Aorta (tissue), 5 donors: Measurements from ENCODE around the gene LENG9. TPM values are rescaled to one million over a fixed set of nuclear protein-coding genes. Genes with fewer than 3 reads are reported as not detected.

ENCODE experiments used
- ATAC-seq: fragments of 200-7000 bp; cut with Tn5 transposase; one replicate; pipeline ENCODE4 v1.9.1; 2022; ENCODE audit warnings: moderate library complexity; ENCODE audit not compliant: low FRiP score
- DNase-seq, 2 donors: peaks; one replicate each; pipeline ENCODE4 v3.0.0-alpha.2; 2020
- H3K27ac ChIP-seq, 2 donors: one replicate each; pipeline ENCODE4 v1.5.1; 2013; ENCODE audit warnings: low read length in 2 of 2, mild to moderate bottlenecking in 2 of 2, moderate library complexity in 2 of 2, control low read depth in 1 of 2, inconsistent platforms in 1 of 2, low read depth in 1 of 2
- H3K27me3 ChIP-seq, 2 donors: one replicate each; pipeline ENCODE4 v1.6.1; 2013; ENCODE audit warnings: control low read depth in 1 of 2, low read length in 1 of 2, mild to moderate bottlenecking in 1 of 2, moderate library complexity in 1 of 2; ENCODE audit not compliant: insufficient read depth in 2 of 2, control insufficient read depth in 1 of 2
- H3K36me3 ChIP-seq, 2 donors: one replicate each; pipeline ENCODE4 v1.6.1; 2013; ENCODE audit warnings: control low read depth in 1 of 2, low read length in 1 of 2, mild to moderate bottlenecking in 1 of 2; ENCODE audit not compliant: insufficient read depth in 2 of 2, control insufficient read depth in 1 of 2
- H3K4me1 ChIP-seq, 2 donors: one replicate each; pipeline ENCODE4 v1.6.1; 2013; ENCODE audit warnings: low read length in 2 of 2, control low read depth in 1 of 2, mild to moderate bottlenecking in 1 of 2, moderate library complexity in 1 of 2; ENCODE audit not compliant: insufficient read depth in 2 of 2, control insufficient read depth in 1 of 2
- H3K4me3 ChIP-seq, 2 donors: one replicate each; pipeline ENCODE4 v1.5.1; 2013; ENCODE audit warnings: low read length in 2 of 2, control low read depth in 1 of 2, mild to moderate bottlenecking in 1 of 2
- H3K9me3 ChIP-seq: one replicate; pipeline ENCODE4 v1.6.1; 2013; ENCODE audit warnings: mild to moderate bottlenecking, low read length; ENCODE audit not compliant: control insufficient read depth
- WGBS, 2 donors: extraction: QIAGEN DNeasy Blood & Tissue Kit; methylation state at CpG; one replicate each; pipeline ENCODE4 v1.1.7; 2013; 5-methylcytosine and 5-hydroxymethylcytosine counted together
- intact Hi-C, 2 donors: fragments of 100-400 bp; cut with DNase I; formaldehyde crosslinking; loops; one replicate each; pipeline versions ENCODE4 v1.14.2 to v1.15.0; 2022
- polyA plus RNA-seq, 2 donors: library from polyadenylated mRNA; stranded (reverse); fragments of 200-250 nt; gene quantifications; one replicate each; pipeline ENCODE4 v1.2.3, GENCODE V29; 2013
- total RNA-seq, 2 donors: library from RNA; stranded (reverse); fragmentation: NEBNext Ultra II Directional; extraction: Animal tissue kit (Norgen Biotek cat#: 25700); gene quantifications; one replicate each; pipeline ENCODE4 v1.2.1, GENCODE V29; 2021
- donor health status: healthy with polysubstance abuse.
- donor health status: Bipolar disorder and iron deficiency.
- donor health status: DM: no; HTN: no; CAD: no.
- donor health status: DM: no; HTN: no; CAD: no.
- donor health status: DM: yes; HTN: yes; CAD: no.

Gene LENG9
- total and polyA plus RNA-seq, 4 donors = 2.1 to 7.4 (median 6.0) TPM

GRCh38 chr19:54458648-54459281 lies 4.8 kb downstream of the LENG9 start:
- peak; percentile 45 to 78 for DNase-seq
- no peaks in the 10 kb centered on the region for H3K9me3 ChIP-seq
- H3K4me1 ChIP-seq = no peaks in the 10 kb centered on the region
- peaks cover 3 to 39% of the 10 kb centered on the region in 2 donors for H3K36me3 ChIP-seq
- H3K4me3 ChIP-seq = no peak overlapping the region
- no peaks in the 10 kb centered on the region for H3K27me3 ChIP-seq
- 79 to 81% methylated on average over 11 of the region's 11 CpGs for WGBS, 2 donors
- ATAC-seq = no peak
- intact Hi-C loops = loop anchor here in 1 of 2 donors (10.0 kb wide), 1 partner anchor 304 kb away; the partner anchor contains the start of gene LENG1
- no peak overlapping the region for H3K27ac ChIP-seq

DNA sequence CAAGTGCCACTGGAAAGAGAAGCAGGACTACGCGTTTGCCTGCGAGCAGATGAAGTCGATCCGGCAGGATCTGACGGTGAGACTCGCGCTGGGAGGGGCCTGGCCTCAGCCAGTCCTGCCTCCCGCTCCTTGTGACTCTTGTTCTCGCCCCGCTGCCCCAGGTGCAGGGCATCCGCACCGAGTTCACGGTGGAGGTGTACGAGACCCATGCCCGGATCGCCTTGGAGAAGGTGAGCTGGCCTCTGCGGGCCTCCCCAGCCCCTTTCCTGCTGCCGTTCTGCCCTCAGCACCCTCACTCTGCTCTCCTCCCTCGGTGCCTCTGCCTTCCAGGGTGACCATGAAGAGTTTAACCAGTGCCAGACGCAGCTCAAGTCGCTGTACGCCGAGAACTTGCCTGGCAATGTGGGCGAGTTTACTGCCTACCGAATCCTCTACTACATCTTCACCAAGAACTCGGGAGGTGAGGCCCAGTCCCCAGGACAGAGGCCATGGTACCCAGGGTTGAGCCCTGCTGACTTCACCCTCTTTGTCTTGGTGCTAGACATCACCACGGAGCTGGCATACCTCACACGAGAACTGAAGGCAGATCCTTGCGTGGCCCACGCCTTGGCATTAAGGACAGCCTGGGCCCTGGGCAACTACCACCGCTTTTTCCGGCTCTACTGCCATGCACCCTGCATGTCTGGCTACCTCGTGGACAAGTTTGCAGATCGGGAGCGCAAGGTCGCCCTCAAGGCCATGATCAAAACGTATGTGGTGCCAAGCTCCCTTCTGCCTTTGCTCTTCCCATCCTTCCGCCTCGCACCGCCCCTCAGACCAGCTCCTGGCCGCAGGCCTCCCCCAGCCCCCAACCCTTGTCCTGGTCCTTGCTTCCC lies 5.6 kb downstream of the LENG9 start:
- H3K36me3 ChIP-seq = peaks cover 6 to 41% of the 10 kb centered on the region in 2 donors
- H3K9me3 ChIP-seq = no peaks in the 10 kb centered on the region
- intact Hi-C loops = loop anchor here in 1 of 2 donors (10.0 kb wide), 1 partner anchor 303 kb away; the partner anchor contains the start of gene LENG1
- no peaks in the 10 kb centered on the region for H3K27me3 ChIP-seq
- H3K27ac ChIP-seq = no peak overlapping the region
- no peak overlapping the region for H3K4me3 ChIP-seq
- 88 to 89% methylated on average over 42 of the region's 42 CpGs for WGBS, 2 donors
- H3K4me1 ChIP-seq = no peaks in the 10 kb centered on the region
- ATAC-seq (no peak), DNase-seq (no peak)

DNA sequence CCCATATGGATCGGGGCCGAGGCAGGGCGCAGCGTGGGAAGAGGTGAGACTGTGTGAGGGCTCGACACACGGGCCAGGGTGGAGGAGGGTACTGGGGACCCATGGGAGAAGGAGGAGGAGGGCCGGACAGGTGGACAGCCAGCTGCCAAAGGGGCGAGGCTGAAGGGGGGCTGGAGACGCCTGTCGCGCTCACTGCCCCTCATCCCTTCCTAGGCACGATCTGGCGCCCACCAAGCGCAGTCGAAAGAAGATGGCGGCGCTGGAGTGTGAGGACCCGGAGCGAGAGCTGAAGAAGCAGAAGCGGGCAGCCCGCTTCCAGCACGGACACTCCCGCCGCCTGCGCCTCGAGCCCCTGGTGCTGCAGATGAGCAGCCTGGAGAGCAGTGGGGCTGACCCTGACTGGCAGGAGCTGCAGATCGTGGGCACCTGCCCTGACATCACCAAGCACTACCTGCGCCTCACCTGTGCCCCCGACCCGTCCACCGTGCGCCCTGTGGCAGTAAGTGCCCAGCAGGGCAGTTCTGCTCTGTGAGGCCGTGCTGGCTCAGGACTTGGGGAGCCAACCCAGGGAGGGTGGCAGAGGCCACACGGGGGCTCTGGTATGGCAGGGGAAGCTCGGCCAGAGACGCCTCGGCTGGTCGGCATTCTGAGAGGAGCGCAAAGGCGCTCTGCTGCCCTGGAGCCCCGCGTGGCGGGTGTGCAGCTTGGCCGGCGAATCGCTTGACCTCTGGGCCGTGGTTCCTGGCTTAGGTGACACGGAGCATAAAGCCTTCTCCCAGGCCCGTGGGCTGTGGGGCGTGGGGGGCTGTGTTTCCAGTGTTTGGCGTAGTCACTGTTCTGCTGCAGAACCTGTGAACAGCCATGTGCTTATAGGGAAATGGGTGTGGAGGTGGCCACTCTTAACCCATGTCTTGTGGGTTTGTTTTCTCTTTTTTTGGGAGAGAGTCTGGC lies 6.9 kb downstream of the LENG9 start:
- WGBS, 2 donors = 90 to 91% methylated on average over 49 to 51 of the region's 51 CpGs
- intact Hi-C loops = loop anchor here in 1 of 2 donors (10.0 kb wide), 1 partner anchor 302 kb away; the partner anchor contains the start of gene LENG1
- no peaks in the 10 kb centered on the region for H3K4me1 ChIP-seq
- DNase-seq (peak in 1 of 2 donors; percentile 74), ATAC-seq (no peak)
- no peaks in the 10 kb centered on the region for H3K9me3 ChIP-seq
- H3K27ac ChIP-seq = no peak overlapping the region
- peaks cover 6 to 49% of the 10 kb centered on the region in 2 donors for H3K36me3 ChIP-seq
- no peak overlapping the region for H3K4me3 ChIP-seq
- no peaks in the 10 kb centered on the region for H3K27me3 ChIP-seq

- WGBS, 2 donors = 88 to 92% methylated on average over 33 to 40 of the region's 40 CpGs
- DNase-seq = peak in 1 of 2 donors; percentile 71
- ATAC-seq = no peak
- H3K27ac ChIP-seq = no peak overlapping the region
- no peaks in the 10 kb centered on the region for H3K27me3 ChIP-seq
- intact Hi-C loops = loop anchor here in 1 of 2 donors (10.0 kb wide), 1 partner anchor 301 kb away; the partner anchor contains the start of gene LENG1
- H3K9me3 ChIP-seq = no peaks in the 10 kb centered on the region
- H3K4me3 ChIP-seq = no peak overlapping the region
- no peaks in the 10 kb centered on the region for H3K4me1 ChIP-seq
- peaks cover 6 to 45% of the 10 kb centered on the region in 2 donors for H3K36me3 ChIP-seq
Measured at GRCh38 chr19:54455786-54456422, 7.7 kb downstream of the LENG9 start.

DNA sequence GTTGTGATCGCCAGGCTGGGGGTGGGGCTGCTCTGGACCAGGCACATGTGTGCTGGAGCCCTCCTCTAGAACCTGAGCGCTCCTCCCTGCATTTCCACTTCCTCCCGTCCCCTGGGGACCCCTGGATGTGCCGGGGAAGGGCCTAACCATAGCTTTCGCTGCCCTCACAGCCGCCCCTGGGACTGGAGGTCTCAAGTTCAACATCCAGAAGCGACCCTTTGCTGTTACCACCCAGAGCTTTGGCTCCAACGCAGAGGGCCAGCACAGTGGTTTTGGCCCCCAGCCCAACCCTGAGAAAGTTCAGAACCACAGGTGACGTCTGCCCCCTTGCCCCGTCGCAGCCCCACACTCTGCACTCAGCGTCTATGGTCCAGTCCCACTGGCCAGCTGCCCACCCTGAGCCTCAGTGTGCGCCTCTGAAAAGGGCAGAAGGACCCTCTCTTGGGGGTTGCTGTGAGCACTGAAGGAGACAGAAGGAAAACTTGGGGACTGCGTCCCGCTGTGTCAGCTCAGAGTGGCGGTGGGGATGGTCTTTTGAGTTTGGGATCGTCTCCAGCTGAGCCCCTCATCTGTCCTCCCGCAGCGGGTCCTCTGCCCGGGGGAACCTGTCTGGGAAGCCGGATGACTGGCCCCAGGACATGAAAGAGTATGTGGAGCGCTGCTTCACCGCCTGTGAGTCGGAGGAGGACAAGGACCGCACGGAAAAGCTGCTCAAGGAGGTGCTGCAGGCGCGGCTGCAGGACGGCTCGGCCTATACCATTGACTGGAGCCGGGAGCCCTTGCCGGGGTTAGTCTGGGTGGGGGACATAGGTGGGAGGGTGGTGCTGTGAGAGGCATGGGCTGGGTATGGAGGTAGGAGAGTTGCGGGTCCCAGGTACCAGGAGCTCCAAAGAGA lies 8.6 kb downstream of the LENG9 start:
- Histone ChIP-seq H3K36me3 (peaks cover 6 to 43% of the 10 kb centered on the region in 2 donors), H3K4me3 (no peak overlapping the region), H3K9me3 (no peaks in the 10 kb centered on the region), H3K27me3 (no peaks in the 10 kb centered on the region), H3K27ac (no peak overlapping the region), H3K4me1 (no peaks in the 10 kb centered on the region)
- peak in 1 of 2 donors; percentile 41 for DNase-seq
- no peak for ATAC-seq
- intact Hi-C loops = loop anchor here in 1 of 2 donors (10.0 kb wide), 1 partner anchor 300 kb away; the partner anchor contains the start of gene LENG1
- WGBS, 2 donors = 90 to 92% methylated on average over 33 of the region's 33 CpGs

DNA sequence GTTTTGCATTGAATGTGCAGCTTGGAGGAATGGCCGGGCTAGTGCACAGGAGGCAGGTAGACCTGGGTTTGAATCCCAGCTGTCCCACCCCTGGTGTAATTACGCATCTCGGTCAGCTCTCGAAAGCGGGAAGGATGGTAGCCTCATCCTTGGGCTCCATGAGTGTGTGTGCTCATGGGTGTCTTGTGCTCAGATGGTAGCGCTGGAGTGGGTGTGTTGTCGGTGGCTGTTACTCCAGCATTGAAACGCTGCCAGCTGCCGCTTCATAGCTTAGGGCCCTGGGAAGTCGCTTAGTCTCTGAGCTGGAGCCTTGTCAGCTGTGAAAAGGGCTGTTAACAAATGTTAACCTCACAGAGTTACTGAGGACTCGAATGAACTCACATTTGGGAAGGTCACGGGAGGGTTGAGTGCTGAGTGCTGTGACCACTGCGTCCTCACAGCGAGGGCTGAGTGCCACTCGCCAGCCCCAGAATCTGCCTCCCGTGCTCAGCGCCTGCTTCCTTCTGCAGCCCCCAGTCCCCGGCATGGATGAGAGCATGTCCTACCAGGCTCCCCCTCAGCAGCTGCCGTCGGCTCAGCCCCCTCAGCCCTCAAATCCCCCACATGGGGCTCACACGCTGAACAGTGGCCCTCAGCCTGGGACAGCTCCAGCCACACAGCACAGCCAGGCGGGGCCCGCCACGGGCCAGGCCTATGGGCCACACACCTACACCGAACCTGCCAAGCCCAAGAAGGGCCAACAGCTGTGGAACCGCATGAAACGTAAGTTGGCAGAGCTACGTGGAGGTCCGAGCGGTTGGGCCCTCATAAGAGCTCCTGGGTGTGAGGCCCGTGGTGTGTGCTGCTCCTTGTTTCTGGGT lies 9.4 kb downstream of the LENG9 start:
- no peak overlapping the region for H3K27ac ChIP-seq
- H3K36me3 ChIP-seq = peaks cover 6 to 43% of the 10 kb centered on the region in 2 donors
- DNase-seq (peak; percentile 45 to 70), ATAC-seq (no peak)
- H3K9me3 ChIP-seq = no peaks in the 10 kb centered on the region
- no peaks in the 10 kb centered on the region for H3K27me3 ChIP-seq
- no peaks in the 10 kb centered on the region for H3K4me1 ChIP-seq
- 89% methylated on average over 31 of the region's 31 CpGs for WGBS, 2 donors
- H3K4me3 ChIP-seq = no peak overlapping the region
- intact Hi-C loops = loop anchor here in 1 of 2 donors (10.0 kb wide), 1 partner anchor 299 kb away; the partner anchor contains the start of gene LENG1
